K562 (cell line): ENCODE measurements around the gene ADGRL3. TPM values are rescaled to one million over a fixed set of nuclear protein-coding genes. Genes with fewer than 3 reads are reported as not detected.

Experiments
- ATAC-seq: fragments of 200-7000 bp; cut with Tn5 transposase; 3 replicates; pipeline ENCODE4 v1.9.1; 2020; ENCODE audit warnings: moderate library complexity
- BruUV-seq: library from RNA; stranded (reverse); fragments of 400-500 nt; replicated peaks from 2 replicates; lab custom pipeline; 2021; lab: Mats Ljungman, UMichigan
- CTCF ChIA-PET: fragments of 300-600 bp; formaldehyde crosslinking; extraction: SDS; loops from one replicate; lab custom pipeline; 2021; ENCODE audit warnings: low intra/inter-chr PET ratio; lab: Yijun Ruan, JAX
- POLR2A ChIA-PET: fragments of 300-600, 350-650 bp; sonication (Branson Sonifier 250); formaldehyde crosslinking; extraction: SDS; loops from one replicate; lab custom pipeline; 2021; ENCODE audit warnings: antibody characterized with exemption, inconsistent platforms; lab: Yijun Ruan, JAX
- DNase-seq, 4 experiments: peaks; one replicate each; pipeline versions ENCODE4 v3.0.0 to v3.0.0-alpha.2; 2011 to 2018; ENCODE audit warnings: low spot score in 3 of 4, mixed read lengths in 3 of 4; ENCODE audit errors: extremely low read depth in 1 of 4
- FAIRE-seq: peaks from 2 replicates; lab custom pipeline; 2011; peaks lifted over from hg19 to GRCh38; lab: Jason Lieb, UNC
- H2AFZ ChIP-seq: 2 replicates; pipeline ENCODE4 v1.6.0; 2011; ENCODE audit warnings: low read depth, low read length, control low read depth, inconsistent platforms
- H3K27ac ChIP-seq: fragments of 200-600 bp; 3 replicates; pipeline ENCODE4 v1.8.0; 2011; ENCODE audit warnings: low read depth, mild to moderate bottlenecking, control low read depth, inconsistent platforms, low read length, moderate library complexity, mixed read lengths; ENCODE audit errors: extremely low read depth
- H3K27me3 ChIP-seq, 2 experiments: fragments of 300-600 bp in 1 of 2; 2 replicates in 1 of 2; 3 replicates in 1 of 2; pipeline versions ENCODE4 v1.6.0 to v1.8.0; 2011; ENCODE audit warnings: inconsistent platforms in 2 of 2, low read length in 2 of 2, mild to moderate bottlenecking in 1 of 2, mixed read lengths in 1 of 2, moderate library complexity in 1 of 2; ENCODE audit not compliant: control insufficient read depth in 2 of 2, insufficient read depth in 2 of 2
- H3K36me3 ChIP-seq: fragments of 300-600 bp; 3 replicates; pipeline ENCODE4 v1.8.0; 2011; ENCODE audit warnings: mild to moderate bottlenecking, low read length, inconsistent platforms; ENCODE audit not compliant: control insufficient read depth, insufficient read depth
- H3K4me1 ChIP-seq, 2 experiments: fragments of 200-600 bp in 1 of 2; replicated peaks in 1 of 2; 2 replicates in 1 of 2; 3 replicates in 1 of 2; pipeline versions ENCODE4 v1.5.1 to v1.8.0; 2011; ENCODE audit warnings: inconsistent platforms in 2 of 2, low read length in 2 of 2, mild to moderate bottlenecking in 1 of 2, mixed read lengths in 1 of 2, moderate library complexity in 1 of 2; ENCODE audit not compliant: control insufficient read depth in 2 of 2, insufficient read depth in 2 of 2
- H3K4me2 ChIP-seq: 2 replicates; pipeline ENCODE4 v1.6.1; 2011; ENCODE audit warnings: low read length, control low read depth, inconsistent platforms, mixed read lengths; ENCODE audit not compliant: insufficient read depth
- H3K4me3 ChIP-seq: fragments of 200-600 bp; sonication (generic), shearing (Covaris generic); 2 replicates; pipeline ENCODE4 v1.5.1; 2016; ENCODE audit warnings: control low read depth, inconsistent platforms
- H3K79me2 ChIP-seq: fragments of 200-600 bp; 3 replicates; pipeline ENCODE4 v1.8.0; 2011; ENCODE audit warnings: low read length, inconsistent platforms; ENCODE audit not compliant: control insufficient read depth, insufficient read depth
- H3K9ac ChIP-seq, 2 experiments: 2 replicates each; pipeline versions ENCODE4 v1.6.0 to v1.6.1; 2011; ENCODE audit warnings: low read depth in 2 of 2, low read length in 2 of 2, control low read depth in 1 of 2, inconsistent platforms in 1 of 2, mild to moderate bottlenecking in 1 of 2, mixed read lengths in 1 of 2; ENCODE audit not compliant: insufficient read depth in 1 of 2
- H3K9me1 ChIP-seq: one replicate; pipeline ENCODE4 v1.6.0; 2011; ENCODE audit warnings: inconsistent platforms, mild to moderate bottlenecking, low read length, moderate library complexity; ENCODE audit not compliant: control insufficient read depth, insufficient read depth
- H3K9me3 ChIP-seq: replicated peaks from 2 replicates; pipeline ENCODE4 v1.5.1; 2011; ENCODE audit warnings: low read depth, low read length, inconsistent platforms; ENCODE audit not compliant: control insufficient read depth, insufficient read depth
- H4K20me1 ChIP-seq: replicated peaks from 2 replicates; pipeline ENCODE4 v1.6.1; 2011; ENCODE audit warnings: low read length, inconsistent platforms, mixed read lengths; ENCODE audit not compliant: control insufficient read depth, insufficient read depth
- ARNT ChIP-seq, 2 experiments: fragments of 450-650 bp; IDR thresholded peaks; 2 replicates each; pipeline ENCODE4 v1.6.1; 2016; ENCODE audit warnings: mild to moderate bottlenecking in 1 of 2
- CC2D1A ChIP-seq: fragments of 450-650 bp; IDR thresholded peaks from 2 replicates; pipeline ENCODE4 v1.6.1; 2017; ENCODE audit warnings: mild to moderate bottlenecking
- COPS2 ChIP-seq: fragments of 450-650 bp; conservative IDR thresholded peaks from 2 replicates; pipeline ENCODE4 v1.6.1; 2016; ENCODE audit warnings: mild to moderate bottlenecking, moderate library complexity
- HSF4 ChIP-seq: fragments of 250-450 bp; sonication (Bioruptor Pico); IDR thresholded peaks from 2 replicates; pipeline ENCODE4 v2.1.2; 2022; ENCODE audit warnings: mild to moderate bottlenecking, moderate library complexity, borderline replicate concordance
- LEF1 ChIP-seq: fragments of 450-650 bp; IDR thresholded peaks from 2 replicates; pipeline ENCODE4 v1.6.1; 2016; ENCODE audit warnings: mild to moderate bottlenecking
- MAFG ChIP-seq: fragments of 450-650 bp; conservative IDR thresholded peaks from 2 replicates; pipeline ENCODE4 v1.6.1; 2016; ENCODE audit warnings: missing genetic modification characterization, missing compliant biosample characterization
- PCBP1 ChIP-seq: fragments of 200-400 bp; formaldehyde crosslinking; IDR thresholded peaks from 2 replicates; pipeline ENCODE4 v1.6.1; 2018; ENCODE audit warnings: mild to moderate bottlenecking, low read depth, low read length; ENCODE audit not compliant: poor library complexity, severe bottlenecking
- SMC3 ChIP-seq: conservative IDR thresholded peaks from 2 replicates; pipeline ENCODE4 v1.6.1; 2011; ENCODE audit warnings: low read depth, low read length, improper control_type of control experiment; ENCODE audit not compliant: insufficient read depth
- TRIM25 ChIP-seq: fragments of 450-650 bp; IDR thresholded peaks from 2 replicates; pipeline ENCODE4 v1.7.0; 2016; ENCODE audit warnings: borderline replicate concordance
- ZNF197 ChIP-seq: fragments of 200-800 bp; sonication (Bioruptor generic); IDR thresholded peaks from 2 replicates; pipeline ENCODE4 v1.6.1; 2016; ENCODE audit warnings: low read depth, missing genetic modification characterization, missing compliant biosample characterization
- ZNF740 ChIP-seq, 3 experiments: fragments of 200-800 bp in 1 of 3; sonication (Bioruptor generic) in 1 of 3; sonication (generic) in 1 of 3; formaldehyde crosslinking in 1 of 3; IDR thresholded peaks; 2 replicates each; pipeline versions ENCODE4 v1.6.1 to v1.8.0; 2016 to 2022; ENCODE audit warnings: mild to moderate bottlenecking in 2 of 3, missing compliant biosample characterization in 2 of 3, missing genetic modification characterization in 2 of 3, missing genetic modification reagents in 1 of 3
- WGBS: fragments of 100-300 bp; shearing (Covaris generic); methylation state at CpG from one replicate; pipeline ENCODE4 v1.1.6; 2016; ENCODE audit warnings: low coverage, mixed read lengths; ENCODE audit not compliant: insufficient coverage; ENCODE audit errors: missing lambda C conversion rate; 5-methylcytosine and 5-hydroxymethylcytosine counted together
- in situ Hi-C: fragments of 300-500 bp; cut with MboI; formaldehyde crosslinking; loops from 4 replicates; pipeline ENCODE4 v1.15.0; 2018; ENCODE audit warnings: inconsistent platforms, mixed read lengths
- intact Hi-C: fragments of 100-400 bp; cut with micrococcal nuclease; formaldehyde crosslinking; loops from 2 replicates; pipeline ENCODE4 v1.14.2; 2022
- polyA plus RNA-seq, 8 experiments: library from polyadenylated mRNA; depleted of rRNA in 4 of 8; stranded (reverse) in 5 of 8; unstranded in 3 of 8; fragments of >200 nt; fragmentation: Nextera tagmentation in 2 of 8; fragmentation: Illumina TruSeq in 1 of 8; extraction: Ambion mirVana in 2 of 8; extraction: Trizol in 1 of 8; gene quantifications; 2 replicates each; pipeline versions ENCODE4 v1.2.1 to v1.2.3, GENCODE V29; 2011 to 2014; ENCODE audit warnings: inconsistent platforms in 1 of 8, missing spikeins in 1 of 8
- total RNA-seq, 7 experiments: library from RNA; depleted of rRNA in 6 of 7; stranded (reverse); fragments of >200 nt in 6 of 7; fragmentation: Illumina TruSeq in 2 of 7; extraction: Trizol in 2 of 7; gene quantifications; 2 replicates each; pipeline versions ENCODE4 v1.2.1 to v1.2.3, GENCODE V29; 2011 to 2021; ENCODE audit warnings: low replicate concordance in 1 of 7
- TF ChIP-seq, protein P1 (sequence below): sonication (generic); formaldehyde crosslinking; IDR thresholded peaks from 2 replicates; pipeline ENCODE4 v1.8.0; 2023; ENCODE audit warnings: mild to moderate bottlenecking, missing genetic modification reagents
- TF ChIP-seq, protein P2 (sequence below): fragments of 450-650 bp; formaldehyde crosslinking; IDR thresholded peaks from 2 replicates; pipeline ENCODE4 v1.4.0; 2020; ENCODE audit warnings: mild to moderate bottlenecking

ADGRL3 gene
- total and polyA plus RNA-seq, 9 of the 15 experiments (the other 6 are each of a cell fraction or from before 2014, with no cell fraction given) = 0.03 to 0.14 (median 0.04) TPM; not detected in 2

- POLR2A ChIA-PET = no interaction called here
- no peak for ATAC-seq
- TF ChIP-seq ZNF740 (CRISPR knock-in tag; IDR thresholded peaks at IDR 0.05) = no peak
- TF ChIP-seq ZNF740 (tag; IDR thresholded peaks at IDR 0.05) = no peak
- no peak for TF ChIP-seq COPS2
- no peak for TF ChIP-seq PCBP1
- TF ChIP-seq MAFG (tag) = no peak
- no peak for TF ChIP-seq LEF1
- TF ChIP-seq CC2D1A = no peak
- TF ChIP-seq SMC3 = no peak
- no peak for TF ChIP-seq ZNF197 (CRISPR knock-in tag)
- TF ChIP-seq, protein P1, sequence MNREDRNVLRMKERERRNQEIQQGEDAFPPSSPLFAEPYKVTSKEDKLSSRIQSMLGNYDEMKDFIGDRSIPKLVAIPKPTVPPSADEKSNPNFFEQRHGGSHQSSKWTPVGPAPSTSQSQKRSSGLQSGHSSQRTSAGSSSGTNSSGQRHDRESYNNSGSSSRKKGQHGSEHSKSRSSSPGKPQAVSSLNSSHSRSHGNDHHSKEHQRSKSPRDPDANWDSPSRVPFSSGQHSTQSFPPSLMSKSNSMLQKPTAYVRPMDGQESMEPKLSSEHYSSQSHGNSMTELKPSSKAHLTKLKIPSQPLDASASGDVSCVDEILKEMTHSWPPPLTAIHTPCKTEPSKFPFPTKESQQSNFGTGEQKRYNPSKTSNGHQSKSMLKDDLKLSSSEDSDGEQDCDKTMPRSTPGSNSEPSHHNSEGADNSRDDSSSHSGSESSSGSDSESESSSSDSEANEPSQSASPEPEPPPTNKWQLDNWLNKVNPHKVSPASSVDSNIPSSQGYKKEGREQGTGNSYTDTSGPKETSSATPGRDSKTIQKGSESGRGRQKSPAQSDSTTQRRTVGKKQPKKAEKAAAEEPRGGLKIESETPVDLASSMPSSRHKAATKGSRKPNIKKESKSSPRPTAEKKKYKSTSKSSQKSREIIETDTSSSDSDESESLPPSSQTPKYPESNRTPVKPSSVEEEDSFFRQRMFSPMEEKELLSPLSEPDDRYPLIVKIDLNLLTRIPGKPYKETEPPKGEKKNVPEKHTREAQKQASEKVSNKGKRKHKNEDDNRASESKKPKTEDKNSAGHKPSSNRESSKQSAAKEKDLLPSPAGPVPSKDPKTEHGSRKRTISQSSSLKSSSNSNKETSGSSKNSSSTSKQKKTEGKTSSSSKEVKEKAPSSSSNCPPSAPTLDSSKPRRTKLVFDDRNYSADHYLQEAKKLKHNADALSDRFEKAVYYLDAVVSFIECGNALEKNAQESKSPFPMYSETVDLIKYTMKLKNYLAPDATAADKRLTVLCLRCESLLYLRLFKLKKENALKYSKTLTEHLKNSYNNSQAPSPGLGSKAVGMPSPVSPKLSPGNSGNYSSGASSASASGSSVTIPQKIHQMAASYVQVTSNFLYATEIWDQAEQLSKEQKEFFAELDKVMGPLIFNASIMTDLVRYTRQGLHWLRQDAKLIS (CRISPR knock-in tag) = no peak
- no peak for TF ChIP-seq HSF4 (CRISPR knock-in tag)
- TF ChIP-seq ARNT (IDR thresholded peaks at IDR 0.05) = no peak
- TF ChIP-seq, protein P2, sequence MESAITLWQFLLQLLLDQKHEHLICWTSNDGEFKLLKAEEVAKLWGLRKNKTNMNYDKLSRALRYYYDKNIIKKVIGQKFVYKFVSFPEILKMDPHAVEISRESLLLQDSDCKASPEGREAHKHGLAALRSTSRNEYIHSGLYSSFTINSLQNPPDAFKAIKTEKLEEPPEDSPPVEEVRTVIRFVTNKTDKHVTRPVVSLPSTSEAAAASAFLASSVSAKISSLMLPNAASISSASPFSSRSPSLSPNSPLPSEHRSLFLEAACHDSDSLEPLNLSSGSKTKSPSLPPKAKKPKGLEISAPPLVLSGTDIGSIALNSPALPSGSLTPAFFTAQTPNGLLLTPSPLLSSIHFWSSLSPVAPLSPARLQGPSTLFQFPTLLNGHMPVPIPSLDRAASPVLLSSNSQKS (CRISPR knock-in tag) = no peak
- no peak for TF ChIP-seq TRIM25
Observed at GRCh38 chr4:61245069-61245714, 45.1 kb downstream of the ADGRL3 start.

More at GRCh38 chr4:61245069-61245714, 45.1 kb downstream of the ADGRL3 start:
- no peaks in the 10 kb centered on the region for H3K9me1 ChIP-seq
- no peak overlapping the region for H3K27ac ChIP-seq
- H3K27me3 ChIP-seq = no peaks in the 10 kb centered on the region
- H3K4me1 ChIP-seq = no peaks in the 10 kb centered on the region
- no peaks in the 10 kb centered on the region for H3K79me2 ChIP-seq
- in situ Hi-C loops = no loop called here
- H4K20me1 ChIP-seq = no peaks in the 10 kb centered on the region
- no peak overlapping the region for H3K9ac ChIP-seq
- no peaks in the 10 kb centered on the region for H3K36me3 ChIP-seq
- no peak overlapping the region for H3K4me3 ChIP-seq
- H3K4me2 ChIP-seq = no peak overlapping the region
- FAIRE-seq = no peak
- BruUV-seq = no TSS peak
- DNase-seq = no peak
- H3K9me3 ChIP-seq = 0 out of 2 replicates have a peak, but pooled peaks cover 2% of the 10 kb centered on the region
- intact Hi-C loops = no loop called here
- WGBS = 2% methylated on average over 4 of the region's 4 CpGs
- no peak overlapping the region for H2AFZ ChIP-seq
- CTCF ChIA-PET = no interaction called here
